Measurements from ENCODE around the gene ST6GALNAC6.

DNA sequence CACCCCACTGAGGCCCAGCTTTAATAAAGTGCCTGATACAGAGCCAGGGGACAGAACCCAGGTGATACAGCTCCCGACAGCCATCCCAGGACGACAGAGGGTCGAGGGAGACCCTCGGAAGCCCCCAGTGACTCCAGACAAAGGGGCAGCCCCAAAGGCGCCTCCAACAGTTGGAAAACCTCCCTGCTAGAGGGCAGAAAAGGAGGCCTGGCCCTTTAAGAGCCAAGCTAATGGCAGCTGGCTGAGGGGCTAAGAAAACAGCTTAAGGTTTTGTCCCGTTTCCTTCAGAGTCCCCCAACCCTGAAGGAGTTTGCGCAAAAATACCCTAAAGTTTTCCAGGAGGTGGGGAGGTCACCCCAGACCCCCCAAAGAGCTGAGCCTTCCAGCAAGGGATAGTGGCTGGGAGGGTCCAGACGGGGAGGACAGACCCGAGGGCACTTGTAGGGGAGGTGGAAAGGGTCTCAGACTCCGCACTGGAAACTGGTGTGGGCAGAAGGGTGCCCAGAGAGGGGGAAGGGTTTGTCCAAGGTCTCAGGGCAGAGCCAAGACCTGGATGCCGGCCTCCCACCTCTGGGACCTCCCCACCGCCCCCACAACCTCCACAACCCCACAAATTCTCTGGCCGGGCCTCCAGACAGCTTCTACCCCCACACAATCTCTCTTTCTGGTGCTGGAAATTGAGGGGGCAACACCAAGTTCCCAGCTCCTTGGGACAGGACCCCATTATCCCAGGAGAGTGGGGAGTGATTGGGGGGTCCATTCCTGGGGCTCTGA, 13.7 kb downstream of the ST6GALNAC6 start:
- TF ChIP-seq BHLHE40 (IDR thresholded peaks at IDR 0.05; ENCODE audit: borderline replicate concordance) (no peak), FOXK2 (IDR thresholded peaks at IDR 0.05) (no peak), SP1 (IDR thresholded peaks at IDR 0.05) (no peak), NFRKB (IDR thresholded peaks at IDR 0.05) (no peak)
- TF ChIP-seq, protein P1, sequence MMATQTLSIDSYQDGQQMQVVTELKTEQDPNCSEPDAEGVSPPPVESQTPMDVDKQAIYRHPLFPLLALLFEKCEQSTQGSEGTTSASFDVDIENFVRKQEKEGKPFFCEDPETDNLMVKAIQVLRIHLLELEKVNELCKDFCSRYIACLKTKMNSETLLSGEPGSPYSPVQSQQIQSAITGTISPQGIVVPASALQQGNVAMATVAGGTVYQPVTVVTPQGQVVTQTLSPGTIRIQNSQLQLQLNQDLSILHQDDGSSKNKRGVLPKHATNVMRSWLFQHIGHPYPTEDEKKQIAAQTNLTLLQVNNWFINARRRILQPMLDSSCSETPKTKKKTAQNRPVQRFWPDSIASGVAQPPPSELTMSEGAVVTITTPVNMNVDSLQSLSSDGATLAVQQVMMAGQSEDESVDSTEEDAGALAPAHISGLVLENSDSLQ (IDR thresholded peaks at IDR 0.05) = no peak
